Transverse colon (tissue), 4 donors: ENCODE measurements around the gene RAB20.
A peak's percentile ranks its signal among the peaks of the same experiment; 100 is the strongest.

Experiments
- CTCF ChIP-seq, 5 experiments: fragments of 200-600 bp in 3 of 5; fragments of 450-650 bp in 2 of 5; sonication (generic) in 3 of 5; IDR thresholded peaks; 1 replicate in 2 of 5; 2 replicates in 3 of 5; pipeline ENCODE4 v1.5.1; 2016 to 2017; ENCODE audit warnings: antibody characterized with exemption in 5 of 5, inconsistent platforms in 3 of 5, mild to moderate bottlenecking in 2 of 5, moderate library complexity in 1 of 5
- EP300 ChIP-seq: sonication (generic); formaldehyde crosslinking; IDR thresholded peaks from one replicate; pipeline ENCODE4 v1.6.1; 2017; ENCODE audit warnings: antibody characterized with exemption, low read depth
- POLR2A ChIP-seq: fragments of 450-650 bp; IDR thresholded peaks from one replicate; pipeline ENCODE4 v1.6.1; 2016; ENCODE audit warnings: antibody characterized with exemption, mild to moderate bottlenecking, moderate library complexity
- POLR2AphosphoS5 ChIP-seq, 3 donors: sonication (generic); formaldehyde crosslinking; IDR thresholded peaks; one replicate each; pipeline ENCODE4 v1.6.1; 2016; ENCODE audit warnings: antibody characterized with exemption in 3 of 3

DNA sequence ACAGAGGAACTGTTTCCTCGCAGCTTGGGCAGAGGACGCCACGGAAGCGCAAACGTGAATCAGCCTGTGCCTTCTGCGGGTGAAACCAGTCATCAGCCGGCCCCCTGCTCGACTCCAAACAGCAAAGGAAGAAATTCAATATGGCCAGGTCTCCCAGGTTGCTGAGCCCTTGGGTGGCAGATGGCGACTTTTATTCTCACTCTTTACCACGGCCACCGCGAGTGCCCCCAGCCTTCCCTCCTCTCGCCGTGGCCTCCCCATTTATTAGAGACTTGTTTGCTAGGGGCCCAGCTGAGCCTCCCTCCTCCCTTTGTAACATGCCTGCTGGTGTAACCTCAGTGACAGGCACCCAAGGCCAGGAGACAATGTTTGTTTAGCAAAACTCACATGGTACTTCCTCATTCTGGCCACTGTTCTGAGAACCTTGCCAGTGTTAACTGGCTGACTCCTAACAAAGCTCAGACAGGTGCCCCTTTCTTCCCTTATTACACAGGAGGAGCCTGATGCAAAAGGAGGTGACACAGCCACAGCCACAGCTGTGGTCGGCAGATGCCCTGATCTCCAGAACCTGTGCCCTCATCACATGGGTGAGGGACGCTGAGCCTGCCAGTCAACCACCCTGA, 5.8 kb downstream of the RAB20 start:
- TF ChIP-seq CTCF (IDR thresholded peaks at IDR 0.05) (no peak), POLR2A (no peak), EP300 (no peak), POLR2AphosphoS5 (IDR thresholded peaks at IDR 0.05) (peak in 1 of 3 donors; percentile 28)
